HG02588 (cell line): Measurements from ENCODE around the gene PAOX.
"Not testable (repeated sequence)": the region's sequence is repeated elsewhere in the genome, so short reads cannot be mapped to it uniquely, and the experiment has no call there.

Experiments used
- ATAC-seq: cut with Tn5 transposase; IDR thresholded peaks from one replicate; pipeline ENCODE4 v1.9.1; 2021; ENCODE audit warnings: mild to moderate bottlenecking, moderate library complexity; ENCODE audit not compliant: unreplicated experiment

Gene PAOX

GRCh38 chr10:133431888-133432613, 53.0 kb downstream of the PAOX start:
- ATAC-seq: not testable (repeated sequence)

GRCh38 chr10:133432789-133433188, 53.7 kb downstream of the PAOX start:
- not testable (repeated sequence) for ATAC-seq

GRCh38 chr10:133438711-133439273, 59.7 kb downstream of the PAOX start:
- ATAC-seq: no peak

GRCh38 chr10:133439517-133440461, 60.7 kb downstream of the PAOX start:
- no peak for ATAC-seq

GRCh38 chr10:133440633-133441285, 61.7 kb downstream of the PAOX start:
- ATAC-seq: no peak
